SK-N-MC (cell line): ENCODE measurements around the gene EPHX1.
"Not testable (repeated sequence)": the region's sequence is repeated elsewhere in the genome, so short reads cannot be mapped to it uniquely, and the experiment has no call there.

Experiments
- DNase-seq: peaks from one replicate; pipeline ENCODE4 v3.0.0-alpha.2; 2011; ENCODE audit warnings: low read depth, low spot score
- H3K27ac ChIP-seq: fragments of 200-600 bp; sonication (generic); 2 replicates; pipeline ENCODE4 v1.5.1; 2016; ENCODE audit warnings: mixed run types
- H3K36me3 ChIP-seq: fragments of 200-600 bp; sonication (generic); 2 replicates; pipeline ENCODE4 v1.6.1; 2017; ENCODE audit warnings: antibody characterized with exemption, low read length, mixed read lengths; ENCODE audit not compliant: insufficient read depth
- H3K4me3 ChIP-seq: fragments of 200-600 bp; sonication (generic); 2 replicates; pipeline ENCODE4 v1.5.1; 2016
- H3K9ac ChIP-seq: fragments of 200-600 bp; sonication (generic); 2 replicates; pipeline ENCODE4 v1.8.0; 2017; ENCODE audit warnings: mixed run types, mixed read lengths; ENCODE audit not compliant: insufficient read length
- H3K9me3 ChIP-seq: fragments of 200-600 bp; sonication (generic); 2 replicates; pipeline ENCODE4 v1.6.1; 2017; ENCODE audit warnings: low read depth, mild to moderate bottlenecking, antibody characterized with exemption, low read length, moderate library complexity, mixed read lengths
- EZH2 ChIP-seq: fragments of 200-600 bp; sonication (generic); IDR thresholded peaks from one replicate; pipeline ENCODE4 v1.6.1; 2017; ENCODE audit warnings: antibody characterized with exemption
- FOXP2 ChIP-seq: optimal IDR thresholded peaks from 2 replicates; pipeline ENCODE3; 2011; ENCODE audit warnings: mild to moderate bottlenecking, moderate library complexity; ENCODE audit not compliant: insufficient read depth; ENCODE audit errors: extremely low read length, control extremely low read depth
- POLR2AphosphoS5 ChIP-seq: IDR thresholded peaks from 2 replicates; pipeline ENCODE4 v1.6.1; 2012; ENCODE audit warnings: mild to moderate bottlenecking, low read depth, low read length, borderline replicate concordance

The EPHX1 gene

DNA sequence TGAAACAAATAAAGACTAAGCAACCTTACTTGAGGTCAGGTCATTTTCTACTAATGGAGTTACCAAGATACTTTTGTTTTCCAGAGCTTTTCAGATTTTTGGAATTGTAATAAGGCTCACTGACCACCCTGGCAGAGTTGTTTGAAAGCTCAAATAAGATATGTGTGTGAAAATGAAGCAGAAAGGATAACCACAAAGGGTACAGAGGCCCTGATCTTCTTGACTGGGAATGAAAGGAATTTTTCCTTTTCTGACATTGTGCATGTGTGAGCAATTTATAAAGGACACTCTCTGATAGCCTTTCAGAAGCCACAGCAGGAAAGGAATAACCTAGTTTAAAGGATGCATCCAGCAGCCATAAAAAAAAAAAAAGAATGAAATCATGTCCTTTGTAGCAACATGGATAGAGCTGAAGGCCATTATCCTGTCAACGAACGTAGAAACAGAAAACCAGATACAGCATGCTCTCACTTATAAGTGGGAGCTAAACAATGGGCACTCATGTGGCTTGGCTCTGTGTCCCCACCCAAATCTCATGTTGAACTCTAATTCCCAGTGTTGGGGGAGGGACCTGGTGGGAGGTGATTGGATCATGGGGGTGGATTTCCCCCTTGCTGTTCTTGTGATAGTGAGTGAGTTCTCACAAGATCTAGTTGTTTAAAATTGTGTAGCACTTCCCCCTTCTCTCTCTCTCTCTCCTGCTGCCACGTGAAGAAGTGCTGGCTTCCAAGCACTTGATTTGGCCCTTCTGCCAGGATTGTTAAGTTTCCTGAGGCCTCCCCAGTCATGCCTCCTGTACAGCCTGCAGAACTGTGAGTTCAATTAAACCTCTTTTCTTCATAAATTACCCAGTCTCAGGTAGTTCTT lies 35.4 kb upstream of the EPHX1 start:
- Histone ChIP-seq H3K27ac (no peak overlapping the region), H3K4me3 (no peak overlapping the region), H3K9me3 (no peaks in the 10 kb centered on the region), H3K36me3 (peaks cover 4% of the 10 kb centered on the region), H3K9ac (no peak overlapping the region)
- DNase-seq = no peak
- TF ChIP-seq POLR2AphosphoS5 (no peak), EZH2 (no peak), FOXP2 (no peak)

DNA sequence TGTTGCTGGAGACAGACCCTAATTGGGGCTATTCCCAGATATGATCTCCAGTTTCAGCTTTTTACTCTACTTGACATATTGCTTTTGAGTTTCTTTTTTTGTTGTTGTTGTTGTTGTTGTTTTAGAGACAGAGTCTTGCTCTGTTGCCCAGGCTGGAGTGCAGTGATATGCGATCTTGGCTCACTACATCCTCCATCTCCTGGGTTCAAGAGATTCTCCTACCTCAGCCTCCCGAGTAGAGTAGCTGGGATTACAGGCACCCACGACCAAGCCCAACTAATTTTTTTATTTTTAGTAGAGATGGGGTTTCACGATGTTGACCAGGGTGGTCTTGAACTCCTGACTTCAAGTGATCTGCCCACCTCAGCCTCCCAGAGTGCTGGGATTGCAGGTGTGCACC lies 33.6 kb upstream of the EPHX1 start:
- Histone ChIP-seq H3K27ac (no peak overlapping the region), H3K4me3 (no peak overlapping the region), H3K36me3 (peaks cover 19% of the 10 kb centered on the region), H3K9me3 (no peaks in the 10 kb centered on the region), H3K9ac (no peak overlapping the region)
- TF ChIP-seq POLR2AphosphoS5 = no peak
- no peak for TF ChIP-seq EZH2
- TF ChIP-seq FOXP2 = no peak
- DNase-seq = no peak

- Histone ChIP-seq H3K9ac (peak overlapping the region; percentile 71), H3K4me3 (peak overlapping the region; percentile 98), H3K27ac (peak overlapping the region; percentile 29; the same call in 1 of the 2 replicates), H3K9me3 (no peaks in the 10 kb centered on the region), H3K36me3 (peaks cover 24% of the 10 kb centered on the region)
- no peak for DNase-seq
- no peak for TF ChIP-seq FOXP2
- no peak for TF ChIP-seq POLR2AphosphoS5
- no peak for TF ChIP-seq EZH2
Observed at GRCh38 chr1:225777058-225777582, 32.8 kb upstream of the EPHX1 start.

GRCh38 chr1:225777583-225778336 lies 32.2 kb upstream of the EPHX1 start, which contains the start of gene SRP9:
Gene SRP9 (plus strand): TSS chr1:225777826. CDS start chr1:225777941, 115 bp downstream.
- peak within 1 kb of the TSS; percentile 97 for H3K9ac ChIP-seq
- TF ChIP-seq FOXP2 (peak; percentile 53), POLR2AphosphoS5 (peak; percentile 79), EZH2 (no peak)
- peak within 1 kb of the TSS; percentile 97 for H3K27ac ChIP-seq

DNA sequence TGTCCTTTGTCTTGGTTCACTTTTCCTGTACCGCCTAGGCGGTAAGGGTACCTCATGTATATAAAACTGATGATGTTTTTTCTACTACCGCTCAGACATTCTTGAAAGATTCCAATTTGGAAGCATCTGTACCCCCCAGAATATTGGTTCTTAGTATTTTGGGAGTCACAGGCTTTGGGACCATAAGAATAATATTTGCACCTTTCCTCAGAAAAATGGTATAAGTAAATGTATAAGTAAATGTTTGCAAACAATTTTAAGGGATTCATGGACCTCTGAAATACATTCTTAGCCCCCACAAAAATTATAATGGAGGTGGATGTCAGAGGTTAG lies 31.6 kb upstream of the EPHX1 start:
- Histone ChIP-seq H3K27ac (peak overlapping the region; percentile 97), H3K4me3 (peak overlapping the region; percentile 98), H3K9me3 (no peaks in the 10 kb centered on the region), H3K36me3 (peaks cover 35% of the 10 kb centered on the region), H3K9ac (peak overlapping the region; percentile 97)
- TF ChIP-seq EZH2 (no peak), POLR2AphosphoS5 (no peak; the same call in 1 of the 2 replicates), FOXP2 (no peak)
- DNase-seq = no peak

More at GRCh38 chr1:225777583-225778336, 32.2 kb upstream of the EPHX1 start, which contains the start of gene SRP9:
- Histone ChIP-seq H3K9me3 (no peaks in the 10 kb centered on the region), H3K36me3 (peaks cover 29% of the 10 kb centered on the region), H3K4me3 (peak within 1 kb of the TSS; percentile 98)
- peak; percentile 86 for DNase-seq

DNA sequence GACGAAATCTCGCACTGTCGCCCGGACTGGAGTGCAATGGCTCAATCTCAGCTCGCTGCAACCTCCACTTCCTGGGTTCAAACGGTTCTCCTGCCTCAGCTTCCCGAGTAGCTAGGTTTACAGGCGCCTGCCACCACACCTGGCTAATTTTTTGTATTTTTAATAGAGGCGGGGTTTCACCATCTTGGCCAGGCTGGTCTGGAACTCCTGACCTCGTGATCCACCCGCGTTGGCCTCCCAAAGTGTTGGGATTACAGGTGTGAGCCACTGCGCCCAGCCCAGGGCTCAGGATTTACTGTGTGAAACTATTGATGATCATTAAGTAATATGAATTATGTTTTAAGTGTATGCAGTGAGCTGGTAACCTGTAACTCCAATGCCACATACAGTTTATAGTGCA lies 30.8 kb upstream of the EPHX1 start:
- H3K9me3 ChIP-seq, DNase-seq, H3K27ac ChIP-seq: not testable (repeated sequence)
- H3K4me3 ChIP-seq = peak overlapping the region; percentile 98
- peak overlapping the region; percentile 97 for H3K9ac ChIP-seq
- peaks cover 42% of the 10 kb centered on the region for H3K36me3 ChIP-seq

DNA sequence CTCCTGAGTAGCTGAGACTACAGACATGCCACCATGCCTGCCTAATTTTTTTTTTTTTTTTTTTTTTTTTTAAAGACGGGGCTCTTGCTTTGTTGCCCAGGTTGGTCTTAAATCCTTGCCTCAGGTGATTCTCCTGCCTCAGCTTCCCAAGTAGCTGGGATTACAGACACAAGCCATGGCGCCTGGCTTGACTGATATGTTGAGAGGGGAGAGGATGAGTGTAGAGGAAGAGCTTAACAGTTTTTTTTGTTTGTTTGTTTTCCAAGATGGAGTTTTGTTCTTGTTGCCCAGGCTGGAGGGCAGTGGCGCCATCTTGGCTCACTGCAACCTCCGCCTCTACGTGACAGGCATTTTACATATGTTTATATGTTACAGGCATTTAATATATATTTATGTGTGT lies 29.8 kb upstream of the EPHX1 start:
- no peak for DNase-seq
- no peak overlapping the region for H3K9ac ChIP-seq
- TF ChIP-seq FOXP2 (no peak), EZH2 (no peak), POLR2AphosphoS5 (no peak)
- H3K9me3 ChIP-seq = no peaks in the 10 kb centered on the region
- H3K36me3 ChIP-seq = peaks cover 50% of the 10 kb centered on the region
- peak overlapping the region; percentile 98 for H3K4me3 ChIP-seq
- no peak overlapping the region for H3K27ac ChIP-seq

DNA sequence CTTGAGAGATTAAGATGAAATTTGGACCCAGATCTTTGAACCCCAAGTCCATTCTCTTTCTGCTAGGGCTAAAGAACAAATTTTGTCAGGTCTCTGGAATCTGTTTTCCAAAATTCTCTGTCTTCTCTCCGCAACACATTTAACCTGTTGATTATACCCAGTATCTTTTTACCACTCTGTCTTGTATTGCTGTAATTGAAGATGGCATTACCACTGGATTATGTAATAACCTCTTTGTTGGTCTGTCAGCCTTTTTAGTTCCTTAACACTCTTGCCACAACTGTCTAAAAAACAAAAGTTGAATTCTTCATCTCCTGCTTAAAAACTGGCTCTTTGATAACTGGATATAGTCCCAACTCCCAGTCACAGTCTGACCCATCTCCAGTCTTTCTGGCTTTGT lies 29.3 kb upstream of the EPHX1 start:
- Histone ChIP-seq H3K27ac (0 out of 2 replicates have a peak overlapping the region, but pooled peaks have one; percentile 39), H3K9ac (no peak overlapping the region), H3K4me3 (0 out of 2 replicates have a peak overlapping the region, but pooled peaks have one; percentile 26), H3K36me3 (peaks cover 55% of the 10 kb centered on the region), H3K9me3 (no peaks in the 10 kb centered on the region)
- no peak for DNase-seq
- TF ChIP-seq FOXP2 = no peak
- no peak for TF ChIP-seq POLR2AphosphoS5
- TF ChIP-seq EZH2 = no peak

DNA sequence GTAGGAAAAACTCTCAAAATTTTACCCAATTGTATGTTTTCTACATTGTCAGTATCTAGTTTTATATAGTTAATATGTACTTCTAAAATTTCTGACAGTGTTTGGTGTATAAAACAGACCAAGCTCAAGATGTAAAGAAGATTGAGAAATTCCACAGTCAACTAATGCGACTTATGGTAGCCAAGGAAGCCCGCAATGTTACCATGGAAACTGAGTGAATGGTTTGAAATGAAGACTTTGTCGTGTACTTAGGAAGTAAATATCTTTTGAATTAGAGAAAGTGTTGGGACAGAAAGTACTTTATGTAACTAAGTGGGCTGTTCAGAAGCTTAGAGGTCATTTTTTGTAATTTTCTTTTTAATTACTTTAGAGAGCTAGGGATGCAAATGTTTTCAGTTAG lies 20.8 kb upstream of the EPHX1 start:
- not testable (repeated sequence) for H3K27ac ChIP-seq, H3K9ac ChIP-seq, H3K9me3 ChIP-seq, H3K4me3 ChIP-seq, DNase-seq
- peaks cover 86% of the 10 kb centered on the region for H3K36me3 ChIP-seq
